Stimulated activated CD8-positive, alpha-beta memory T cell treated with anti-CD3 and anti-CD28 coated beads, Interleukin-7, amount 100 ng/mL, for 24 hours (primary cell): ENCODE data around the gene SORL1.
A peak's percentile ranks its signal among the peaks of the same experiment; 100 is the strongest.
"Not testable (repeated sequence)": the region's sequence is repeated elsewhere in the genome, so short reads cannot be mapped to it uniquely, and the experiment has no call there.

Source experiments
- DNase-seq: peaks from one replicate; pipeline ENCODE4 v3.0.0-alpha.2; 2020; ENCODE audit warnings: low read depth

Gene SORL1

GRCh38 chr11:121631456-121631855 is 179.3 kb downstream of the SORL1 start:
- no peak for DNase-seq

DNA sequence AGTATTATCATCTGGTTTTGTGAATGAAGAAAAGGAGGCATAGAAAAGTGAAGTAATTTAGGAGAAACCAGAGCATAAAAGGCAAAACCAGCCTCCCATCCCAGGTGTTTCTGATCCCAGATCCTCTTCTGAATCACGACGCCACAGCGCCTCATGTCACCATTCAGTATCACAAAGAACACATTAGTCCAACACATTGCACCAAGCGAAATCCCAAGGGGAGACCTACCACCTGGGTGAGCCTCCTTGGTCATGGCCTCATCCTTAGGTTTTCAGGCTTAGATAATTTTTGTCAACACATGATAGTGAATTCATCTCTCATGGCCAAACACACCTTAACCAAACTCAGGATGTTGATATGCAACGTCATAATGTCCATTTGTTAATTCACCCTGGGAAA is 182.2 kb downstream of the SORL1 start:
- no peak for DNase-seq

DNA sequence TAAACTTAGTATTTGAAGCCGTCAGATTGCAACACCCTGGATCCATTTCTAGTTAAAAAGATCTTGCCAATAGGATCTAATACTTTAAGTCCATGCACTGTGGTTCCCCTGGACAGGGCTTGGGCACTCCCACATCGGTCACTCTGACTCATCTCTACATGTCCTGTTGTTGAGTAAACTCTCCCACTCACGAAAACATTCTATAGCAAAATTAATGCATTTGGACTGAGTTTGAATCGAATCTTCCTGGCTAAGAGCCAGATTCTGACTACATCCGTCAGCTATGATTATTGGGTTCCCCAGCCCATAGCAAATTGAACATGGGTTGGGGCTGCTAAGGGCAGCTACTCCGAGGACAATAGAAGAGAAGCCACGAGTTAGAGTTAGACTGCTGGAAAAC is 182.8 kb downstream of the SORL1 start:
- no peak for DNase-seq

- DNase-seq: no peak
Measured at GRCh38 chr11:121636081-121636799, 184.1 kb downstream of the SORL1 start.

DNA sequence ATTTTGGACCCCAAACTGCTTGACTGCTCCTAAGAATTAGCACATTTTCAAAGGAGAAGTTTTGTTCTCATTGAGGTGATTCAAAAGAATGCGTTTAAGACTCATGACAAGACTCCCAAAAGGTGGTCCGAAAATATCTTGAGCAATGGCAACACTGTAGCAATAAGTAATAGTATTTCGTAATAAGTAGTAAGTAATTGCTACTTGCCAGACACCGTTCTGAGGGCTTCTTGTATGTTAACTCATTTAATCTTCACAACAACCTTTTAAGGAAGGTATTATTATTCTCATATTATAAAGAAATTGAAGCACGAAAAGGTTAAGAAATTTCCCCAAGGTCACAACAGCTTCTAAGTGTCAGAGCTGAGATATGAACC is 184.7 kb downstream of the SORL1 start:
- no peak for DNase-seq

GRCh38 chr11:121637587-121637986 is 185.5 kb downstream of the SORL1 start:
- DNase-seq: not testable (repeated sequence)

DNA sequence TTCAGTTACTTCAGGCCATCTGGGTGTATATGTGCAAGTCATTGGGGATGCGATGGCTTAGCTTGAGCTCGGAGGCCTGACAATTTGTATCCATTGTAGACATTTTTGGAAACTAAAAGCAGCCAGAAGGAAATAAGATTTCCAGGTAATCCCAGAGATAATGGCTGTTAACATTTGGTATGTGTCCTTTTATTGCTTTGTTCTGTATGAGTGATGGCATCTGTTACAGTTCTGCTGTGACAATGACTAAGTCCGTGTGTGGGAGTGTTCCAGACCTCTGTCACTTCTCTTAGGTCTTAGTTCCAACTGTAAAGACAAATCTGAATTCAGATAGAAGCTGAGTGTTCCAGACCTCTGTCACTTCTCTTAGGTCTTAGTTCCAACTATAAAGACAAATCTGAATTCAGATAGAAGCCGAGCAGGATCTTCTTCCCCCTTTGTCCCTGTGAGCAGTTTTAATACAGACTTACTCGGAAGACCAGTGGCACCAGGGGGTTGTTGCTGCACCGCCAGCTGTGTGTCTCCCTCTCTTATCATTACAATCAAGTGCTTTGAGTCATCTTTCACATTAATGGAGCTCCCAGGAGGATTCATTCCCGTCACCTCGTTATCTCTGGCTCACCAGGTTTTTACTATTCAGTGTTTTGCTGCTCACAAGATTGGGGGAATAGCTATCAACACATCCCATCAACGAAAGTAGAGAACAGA is 191.5 kb downstream of the SORL1 start:
- no peak for DNase-seq

DNA sequence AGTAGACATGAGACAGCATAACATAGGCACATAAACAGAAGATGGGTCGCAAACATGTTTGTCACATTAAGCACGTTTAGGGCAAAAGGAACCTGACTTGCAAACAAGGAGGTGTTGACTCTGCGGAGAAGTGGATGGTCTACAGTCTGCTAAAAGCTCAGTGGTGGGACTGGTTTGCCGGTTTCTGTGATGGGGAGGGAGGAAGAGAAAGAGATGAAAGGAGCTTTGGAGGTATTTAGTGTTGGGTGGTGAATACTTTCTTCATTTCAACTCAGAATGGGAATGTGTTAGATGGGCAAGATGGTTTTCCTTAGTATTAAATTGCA is 192.0 kb downstream of the SORL1 start:
- DNase-seq: no peak

GRCh38 chr11:121645001-121645400 is 192.9 kb downstream of the SORL1 start:
- DNase-seq: no peak

GRCh38 chr11:121645596-121645995 is 193.5 kb downstream of the SORL1 start:
- DNase-seq: no peak

GRCh38 chr11:121648306-121648705 is 196.2 kb downstream of the SORL1 start:
- no peak for DNase-seq

DNA sequence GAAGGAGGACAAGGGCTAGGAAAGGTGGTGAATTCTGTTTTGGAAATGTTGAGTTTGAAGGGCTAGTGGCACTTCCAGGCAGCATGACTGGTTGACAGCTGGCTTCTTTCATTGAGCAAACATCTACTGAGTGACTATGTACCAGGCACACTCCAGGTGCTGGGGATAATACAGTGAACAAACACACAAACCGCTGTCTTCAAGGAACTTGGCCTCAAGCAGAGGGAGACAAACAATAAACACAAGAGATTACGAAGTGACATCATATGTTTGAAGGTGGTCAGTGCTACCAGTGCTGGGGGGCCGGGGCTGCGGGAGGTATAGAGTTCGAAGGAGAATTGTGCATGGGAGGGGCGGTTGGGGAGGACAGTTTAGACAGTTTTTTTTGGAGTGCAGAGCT is 197.7 kb downstream of the SORL1 start:
- no peak for DNase-seq

DNA sequence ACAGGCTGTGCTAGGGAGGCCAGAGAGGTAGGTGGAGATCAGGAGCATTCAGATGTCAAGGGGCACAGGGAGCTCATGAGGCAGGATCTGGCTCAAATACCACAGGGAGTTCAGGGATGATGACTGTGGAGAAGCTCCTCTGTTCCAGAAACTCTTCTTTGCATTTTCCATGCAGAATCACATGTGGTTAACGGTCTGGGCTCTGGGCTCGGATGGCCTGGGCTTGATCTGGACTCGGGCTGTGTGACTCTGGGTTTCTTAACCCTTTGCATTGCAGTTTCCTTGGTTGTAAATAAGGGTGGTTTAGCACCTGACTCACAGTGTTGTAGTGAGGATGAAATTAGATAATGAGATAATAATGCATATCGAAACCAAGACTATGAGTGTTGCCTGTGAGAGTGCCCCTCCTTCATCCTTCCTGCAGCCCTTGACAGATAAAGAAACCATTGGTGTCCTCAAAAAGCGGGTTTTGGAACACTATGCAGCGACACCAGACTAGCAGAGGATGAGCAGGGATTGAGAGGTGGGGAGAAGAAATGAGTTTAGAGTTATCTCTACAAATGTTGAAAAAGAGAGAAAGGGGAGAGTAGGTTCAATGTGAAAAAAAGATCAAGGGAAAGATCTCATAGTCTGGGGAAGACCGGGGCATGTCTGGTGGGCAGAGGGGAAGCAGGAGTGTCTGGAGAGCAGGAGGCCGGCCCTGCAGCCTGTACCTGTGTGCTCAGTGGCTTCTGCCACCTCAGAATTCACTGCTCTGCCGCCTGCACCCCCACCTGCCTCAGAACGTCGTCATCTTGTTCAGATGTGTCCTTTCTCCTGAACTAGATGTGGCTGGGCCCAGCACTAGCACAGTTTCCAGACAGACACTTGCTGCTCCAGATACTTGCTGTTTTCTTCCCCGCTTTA is 198.5 kb downstream of the SORL1 start:
- DNase-seq: no peak

GRCh38 chr11:121651257-121651605 is 199.1 kb downstream of the SORL1 start:
- DNase-seq: no peak

DNA sequence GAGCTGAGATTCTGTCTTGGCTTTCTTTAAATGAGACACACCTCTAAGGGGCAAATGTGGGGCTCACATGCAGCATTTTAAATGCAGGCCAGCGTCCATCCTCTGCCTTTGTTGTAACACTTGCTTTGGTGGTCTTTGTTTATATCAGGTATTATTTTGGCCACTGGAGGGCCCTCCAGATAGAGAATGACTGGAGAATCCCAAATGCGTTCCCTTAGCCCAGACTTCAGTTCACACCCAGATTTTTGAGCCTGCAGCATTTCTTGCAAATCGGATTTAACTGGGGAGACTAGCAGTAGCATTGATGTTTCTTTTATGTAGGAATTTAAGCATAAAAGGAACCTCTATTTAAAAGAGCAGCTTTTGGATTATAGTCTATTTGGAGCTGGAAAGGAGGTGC is 200.9 kb downstream of the SORL1 start:
- no peak for DNase-seq

GRCh38 chr11:121654259-121654842 is 202.2 kb downstream of the SORL1 start:
- DNase-seq: no peak

GRCh38 chr11:121654843-121655536 is 202.9 kb downstream of the SORL1 start:
- no peak for DNase-seq

DNA sequence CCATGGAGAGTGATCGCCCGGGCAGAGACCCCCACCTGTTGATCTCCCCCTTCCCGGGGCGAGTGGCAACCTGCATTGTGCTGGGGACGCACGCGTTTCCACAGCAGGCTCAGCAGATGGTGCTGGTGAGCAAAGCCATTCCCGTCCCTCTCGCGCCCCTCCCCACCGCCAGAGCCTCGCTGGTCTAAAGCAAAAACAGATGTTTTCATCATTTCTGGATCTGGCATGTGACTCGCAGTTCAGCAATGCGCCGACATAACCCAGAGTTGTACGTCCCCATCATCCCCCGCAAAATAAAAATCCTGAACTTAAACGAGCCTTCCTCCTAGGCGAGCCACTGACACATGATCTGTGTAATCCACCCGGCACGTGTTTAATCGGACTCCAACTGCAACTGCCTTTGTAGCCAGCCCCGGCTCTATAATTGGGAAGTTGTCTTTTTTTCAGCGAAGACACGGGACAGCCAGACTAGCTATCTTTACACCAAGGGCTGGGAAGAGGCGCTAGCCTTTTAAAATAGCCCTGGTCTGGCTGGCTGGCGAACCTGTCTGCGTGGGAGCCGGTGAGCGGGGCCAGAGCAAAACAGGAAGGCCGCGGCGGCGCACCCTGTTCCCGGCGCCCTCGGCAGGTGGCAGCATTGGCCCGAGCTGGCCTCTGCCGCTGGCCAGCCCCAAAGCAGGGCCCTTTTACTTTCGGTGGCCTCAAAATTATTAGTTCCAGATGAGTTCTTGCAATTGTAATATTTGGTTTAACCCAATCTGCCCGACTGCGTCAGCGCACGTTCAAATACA is 203.6 kb downstream of the SORL1 start:
- DNase-seq: peak; percentile 40

DNA sequence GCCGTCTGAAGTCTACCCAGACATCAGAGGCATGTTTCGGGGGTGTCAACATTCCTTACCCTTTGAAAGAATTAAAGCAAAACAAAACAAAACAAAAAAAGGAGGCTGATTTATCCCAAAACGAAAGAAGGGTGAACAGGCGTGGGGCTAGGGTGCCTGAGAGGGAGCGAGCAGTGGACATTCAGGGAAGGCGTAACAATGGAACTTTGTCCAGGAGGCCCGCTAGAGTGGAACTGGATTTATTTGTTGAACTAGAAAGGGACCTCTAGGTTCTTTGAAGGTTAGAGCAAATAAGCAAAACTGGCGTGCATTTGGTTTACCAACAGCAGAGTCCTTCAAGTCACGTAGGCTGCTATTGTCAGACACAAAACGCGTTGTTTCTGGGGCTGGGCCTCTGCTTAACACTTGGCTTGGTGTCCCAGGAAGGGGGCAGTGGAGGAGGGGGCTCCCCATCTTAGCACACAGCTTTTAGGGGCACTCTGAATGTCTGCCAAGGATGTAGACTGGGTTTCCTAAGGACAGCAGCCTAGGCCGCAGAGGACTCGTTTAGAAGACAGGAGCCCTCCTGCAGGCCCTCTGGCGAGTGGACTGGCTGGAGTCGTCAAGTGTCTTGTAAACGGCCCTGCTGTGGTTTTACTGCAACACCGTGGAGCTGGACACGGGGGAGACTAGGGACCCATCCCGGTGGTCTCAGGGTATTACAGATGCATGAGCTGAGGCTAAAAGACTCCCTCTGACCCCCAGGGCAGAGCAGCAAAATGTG is 204.4 kb downstream of the SORL1 start:
- no peak for DNase-seq

- no peak for DNase-seq
Measured at GRCh38 chr11:121657146-121657545, 205.0 kb downstream of the SORL1 start.
